T-helper 1 cell treated with Interleukin-12 subunit alpha and Interleukin-12 subunit beta and Interleukin-4 antibody, amounts not matched to agents 30 μg/mL and 1 μg/mL, for 36 hours (primary cell): ENCODE results near the gene CELA2A.
"Not testable (repeated sequence)": the region's sequence is repeated elsewhere in the genome, so short reads cannot be mapped to it uniquely, and the experiment has no call there.

Experiments used
- H3K27ac Mint-ChIP-seq: one replicate; pipeline ENCODE4 v1.8.0; 2021; ENCODE audit warnings: mild to moderate bottlenecking, mixed read lengths
- H3K27me3 Mint-ChIP-seq: one replicate; pipeline ENCODE4 v1.8.0; 2021; ENCODE audit warnings: low read depth, mixed read lengths
- H3K36me3 Mint-ChIP-seq: one replicate; pipeline ENCODE4 v1.8.0; 2021; ENCODE audit warnings: low read depth, mixed read lengths
- H3K4me1 Mint-ChIP-seq: one replicate; pipeline ENCODE4 v1.8.0; 2021; ENCODE audit warnings: low read depth, mixed read lengths
- H3K4me3 Mint-ChIP-seq: one replicate; pipeline ENCODE4 v1.8.0; 2021; ENCODE audit warnings: mild to moderate bottlenecking, moderate library complexity, mixed read lengths
- H3K9me3 Mint-ChIP-seq: one replicate; pipeline ENCODE4 v1.8.0; 2021; ENCODE audit warnings: mixed read lengths

Gene CELA2A

DNA sequence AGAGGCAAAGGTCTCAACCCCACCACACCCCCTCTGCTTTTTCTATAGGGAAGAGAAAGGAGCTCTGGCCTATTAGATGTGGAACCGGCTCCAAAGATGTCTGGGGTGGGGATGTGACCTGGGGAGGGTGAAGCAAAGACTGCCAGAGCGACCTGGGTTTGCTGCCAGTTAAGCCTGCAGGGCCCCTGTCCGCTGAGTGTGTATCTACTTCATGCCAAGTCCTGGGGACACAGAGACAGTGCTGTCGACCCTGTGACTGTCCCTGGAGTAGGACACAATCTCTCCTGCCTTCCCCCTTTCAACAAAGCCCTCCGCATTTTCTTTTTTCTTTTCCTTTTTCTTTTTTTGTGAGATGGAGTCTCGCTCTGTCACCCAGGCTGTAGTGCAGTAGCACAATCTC, 25.9 kb downstream of the CELA2A start:
- peaks cover 17% of the 10 kb centered on the region for H3K36me3 Mint-ChIP-seq
- not testable (repeated sequence) for H3K27me3 Mint-ChIP-seq, H3K4me1 Mint-ChIP-seq, H3K4me3 Mint-ChIP-seq, H3K9me3 Mint-ChIP-seq, H3K27ac Mint-ChIP-seq

DNA sequence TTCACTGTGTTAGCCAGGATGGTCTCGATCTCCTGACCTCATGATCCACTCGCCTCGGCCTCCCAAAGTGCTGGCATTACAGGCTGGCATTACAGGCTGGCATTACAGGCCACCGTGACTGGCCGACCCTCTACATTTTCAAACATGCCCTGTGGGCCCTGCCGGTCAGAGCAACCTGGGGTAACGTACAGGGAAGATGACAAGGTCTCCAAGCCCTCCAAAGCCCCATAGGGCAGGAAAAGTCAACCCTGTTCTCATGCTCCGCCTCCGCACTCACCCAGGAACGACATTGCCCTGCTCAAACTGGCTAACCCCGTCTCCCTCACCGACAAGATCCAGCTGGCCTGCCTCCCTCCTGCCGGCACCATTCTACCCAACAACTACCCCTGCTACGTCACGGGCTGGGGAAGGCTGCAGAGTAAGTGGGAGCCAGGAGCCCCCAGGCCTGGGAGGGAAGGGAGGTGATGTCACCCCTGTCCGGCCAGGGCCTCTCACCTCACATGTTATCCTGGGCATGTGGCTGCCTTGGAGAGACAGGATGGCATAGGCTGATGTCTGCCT, 26.5 kb downstream of the CELA2A start:
- H3K27ac Mint-ChIP-seq, H3K4me1 Mint-ChIP-seq, H3K27me3 Mint-ChIP-seq, H3K4me3 Mint-ChIP-seq, H3K9me3 Mint-ChIP-seq: not testable (repeated sequence)
- H3K36me3 Mint-ChIP-seq, result peaks cover 17% of the 10 kb centered on the region

DNA sequence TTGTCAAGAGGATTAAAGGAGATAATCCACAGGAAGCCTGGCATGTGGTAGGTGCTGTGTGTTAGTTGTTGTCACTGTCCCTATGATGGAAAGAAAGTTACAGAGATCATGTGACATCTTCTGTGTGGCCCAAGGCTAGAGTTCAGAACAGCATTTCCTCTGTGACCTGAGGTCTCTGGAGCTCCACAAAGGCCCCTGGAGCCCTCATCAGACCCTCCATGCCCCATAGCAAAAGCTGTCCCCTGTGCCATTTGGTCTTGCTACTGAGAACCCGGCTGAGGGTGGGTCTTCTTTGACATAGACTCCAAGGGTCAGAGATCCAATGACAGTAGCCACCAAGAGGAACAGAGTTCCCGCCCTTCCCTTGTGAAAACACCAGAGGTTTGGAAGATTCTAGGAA, 27.4 kb downstream of the CELA2A start:
- Mint-ChIP-seq H3K9me3 (no peaks in the 10 kb centered on the region), H3K27ac (no peak overlapping the region), H3K36me3 (peaks cover 19% of the 10 kb centered on the region)

DNA sequence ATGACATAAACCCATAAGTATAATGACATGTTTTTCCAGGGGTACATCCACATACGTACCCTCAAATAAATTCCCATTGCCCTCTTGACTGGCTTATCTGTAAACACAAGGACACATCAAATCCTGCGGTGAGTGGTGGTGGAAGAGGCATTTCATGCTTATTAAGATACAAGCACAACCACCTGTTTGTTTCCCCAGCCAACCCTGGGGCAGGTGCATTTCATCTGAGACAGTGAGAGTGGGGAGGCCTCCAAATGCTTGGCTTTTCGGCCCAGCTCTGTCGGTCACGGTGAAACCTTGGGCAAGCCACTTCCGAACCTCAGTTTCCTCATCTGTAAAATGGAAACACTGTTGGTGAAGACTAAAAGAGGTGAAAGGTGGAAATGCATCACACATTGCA, 27.9 kb downstream of the CELA2A start:
- H3K36me3 Mint-ChIP-seq, result peaks cover 19% of the 10 kb centered on the region
- H3K27me3 Mint-ChIP-seq, H3K4me3 Mint-ChIP-seq, H3K4me1 Mint-ChIP-seq, H3K27ac Mint-ChIP-seq, H3K9me3 Mint-ChIP-seq: not testable (repeated sequence)

More for the DNA sequence above, 27.4 kb downstream of the CELA2A start:
- Mint-ChIP-seq H3K4me1 (no peaks in the 10 kb centered on the region), H3K4me3 (no peak overlapping the region), H3K27me3 (no peaks in the 10 kb centered on the region)

DNA sequence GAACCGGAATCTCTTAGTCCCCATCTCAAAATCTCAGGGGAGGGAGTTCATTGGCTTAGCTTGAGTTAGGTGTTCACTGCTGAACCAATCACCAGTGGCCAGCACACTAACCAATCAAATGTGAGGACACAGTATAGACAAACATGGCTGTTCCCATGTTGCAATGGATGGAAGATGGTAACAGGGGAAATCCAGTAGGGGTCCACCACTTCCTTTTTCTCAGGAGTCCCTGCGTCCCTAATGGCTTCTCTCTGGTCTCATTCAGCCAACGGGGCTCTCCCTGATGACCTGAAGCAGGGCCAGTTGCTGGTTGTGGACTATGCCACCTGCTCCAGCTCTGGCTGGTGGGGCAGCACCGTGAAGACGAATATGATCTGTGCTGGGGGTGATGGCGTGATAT, 29.1 kb downstream of the CELA2A start:
- H3K4me1 Mint-ChIP-seq, result peaks cover 3% of the 10 kb centered on the region

DNA sequence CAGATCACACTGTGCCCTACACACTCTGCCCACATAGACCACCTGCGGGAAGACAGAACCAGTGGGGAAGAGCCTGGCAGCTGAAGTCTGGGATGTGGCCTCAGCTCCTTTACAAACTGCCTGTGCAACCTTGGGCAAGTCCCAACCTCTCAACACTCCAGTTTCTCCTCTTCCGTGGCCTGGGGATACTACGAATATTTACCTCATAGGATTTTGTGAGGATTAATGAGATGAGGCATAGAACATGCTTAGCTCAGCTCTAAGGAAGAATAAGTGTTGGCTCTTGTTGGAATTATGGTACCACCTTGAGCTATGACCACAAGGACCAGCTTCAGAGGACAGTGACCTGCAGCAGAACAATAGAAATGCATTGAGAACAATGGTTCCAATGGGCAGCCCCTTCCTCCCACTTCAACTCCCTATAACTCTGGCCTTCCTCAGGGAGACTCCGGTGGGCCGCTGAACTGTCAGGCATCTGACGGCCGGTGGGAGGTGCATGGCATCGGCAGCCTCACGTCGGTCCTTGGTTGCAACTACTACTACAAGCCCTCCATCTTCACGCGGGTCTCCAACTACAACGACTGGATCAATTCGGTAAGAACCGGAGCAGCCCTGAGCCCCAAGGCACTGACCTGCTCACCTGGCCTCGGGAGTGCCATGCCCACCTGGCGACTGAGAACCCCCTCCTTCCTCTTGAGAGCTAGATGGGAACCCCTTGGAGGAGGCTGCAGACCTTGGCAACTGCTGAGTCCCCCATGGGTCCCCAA, 30.5 kb downstream of the CELA2A start:
- H3K4me1 Mint-ChIP-seq, H3K27me3 Mint-ChIP-seq, H3K9me3 Mint-ChIP-seq, H3K4me3 Mint-ChIP-seq, H3K27ac Mint-ChIP-seq: not testable (repeated sequence)
- peaks cover 28% of the 10 kb centered on the region for H3K36me3 Mint-ChIP-seq

More for the DNA sequence above, 29.1 kb downstream of the CELA2A start:
- Mint-ChIP-seq H3K27ac (no peak overlapping the region), H3K4me3 (no peak overlapping the region), H3K9me3 (no peaks in the 10 kb centered on the region), H3K36me3 (peaks cover 25% of the 10 kb centered on the region), H3K27me3 (no peaks in the 10 kb centered on the region)

DNA sequence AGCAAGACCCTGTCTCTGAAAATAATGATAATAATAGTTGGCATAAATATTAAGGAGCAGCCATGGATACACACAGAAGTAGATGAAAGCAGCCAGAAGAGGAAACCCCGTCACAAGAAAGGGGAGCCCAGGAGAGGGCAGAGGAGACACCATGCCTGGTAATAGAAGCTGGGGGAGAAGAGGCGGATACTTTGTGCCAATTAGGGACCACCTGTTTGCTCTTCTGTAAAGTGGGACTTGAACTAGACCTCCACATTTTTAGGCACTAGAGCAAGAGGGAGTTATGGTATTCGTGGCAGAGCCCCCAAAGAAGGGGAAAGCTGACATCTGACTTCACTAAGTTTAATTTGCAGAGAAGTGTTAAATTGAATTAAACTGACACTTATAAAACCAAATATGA, 31.8 kb downstream of the CELA2A start:
- H3K4me3 Mint-ChIP-seq, result no peak overlapping the region
- H3K27ac Mint-ChIP-seq, result no peak overlapping the region

DNA sequence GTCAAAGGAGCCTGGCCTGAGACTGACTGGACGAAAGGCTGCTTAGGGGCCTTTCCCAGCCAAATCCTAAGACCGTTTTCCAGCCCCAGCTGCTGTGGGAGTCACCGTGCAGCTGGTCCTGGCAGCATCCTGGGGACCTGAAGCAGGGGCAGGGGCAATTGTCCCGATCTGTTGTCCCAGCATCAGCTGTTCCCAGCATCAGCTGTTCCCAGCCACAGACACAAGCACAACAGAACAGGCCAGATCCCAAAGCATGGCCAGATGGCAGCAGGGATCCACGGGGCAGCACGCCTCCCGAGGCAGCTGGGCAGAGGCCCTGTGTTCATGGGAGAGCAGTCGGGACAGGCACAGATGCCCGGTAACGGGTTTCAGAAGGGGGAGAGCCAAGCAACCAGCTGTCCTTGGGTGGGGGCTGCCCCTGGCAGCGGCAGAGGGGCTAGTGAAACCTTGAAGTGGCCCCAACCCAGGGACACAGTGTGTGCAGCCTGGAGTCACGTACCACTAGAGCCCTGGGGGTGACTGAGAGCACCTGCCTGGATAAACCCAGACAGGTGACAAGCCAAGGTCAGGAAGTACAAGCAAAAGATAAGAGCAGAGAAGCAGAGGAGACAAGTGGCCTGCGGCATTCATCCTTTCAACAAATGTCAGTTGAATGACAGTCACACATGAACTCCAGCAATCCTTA, 32.7 kb downstream of the CELA2A start:
- Mint-ChIP-seq H3K4me1 (peaks cover 7% of the 10 kb centered on the region), H3K36me3 (peaks cover 30% of the 10 kb centered on the region), H3K4me3 (no peak overlapping the region), H3K27me3 (no peaks in the 10 kb centered on the region), H3K9me3 (no peaks in the 10 kb centered on the region), H3K27ac (no peak overlapping the region)

More for the DNA sequence above, 31.8 kb downstream of the CELA2A start:
- H3K9me3 Mint-ChIP-seq, result no peaks in the 10 kb centered on the region
- H3K4me1 Mint-ChIP-seq, result peaks cover 7% of the 10 kb centered on the region
- H3K27me3 Mint-ChIP-seq, result no peaks in the 10 kb centered on the region
- H3K36me3 Mint-ChIP-seq, result peaks cover 30% of the 10 kb centered on the region

DNA sequence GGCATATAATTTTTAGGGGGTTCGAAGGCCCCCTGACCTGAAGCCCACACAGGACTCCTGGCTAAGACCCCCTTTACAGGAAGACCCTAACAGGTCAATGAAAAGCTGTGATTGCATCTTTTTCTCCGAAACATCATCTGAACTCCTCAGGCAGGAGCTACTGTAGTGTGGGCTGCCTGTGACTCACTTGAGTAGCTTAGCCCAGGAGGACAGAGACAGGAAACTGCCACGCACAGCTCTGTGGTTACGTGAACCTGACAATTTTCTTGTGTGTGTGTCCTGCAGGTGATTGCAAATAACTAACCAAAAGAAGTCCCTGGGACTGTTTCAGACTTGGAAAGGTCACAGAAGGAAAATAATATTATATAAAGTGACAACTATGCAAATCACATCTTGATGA, 34.5 kb downstream of the CELA2A start:
- H3K4me3 Mint-ChIP-seq, H3K27ac Mint-ChIP-seq, H3K27me3 Mint-ChIP-seq, H3K9me3 Mint-ChIP-seq, H3K4me1 Mint-ChIP-seq: not testable (repeated sequence)
- H3K36me3 Mint-ChIP-seq, result peaks cover 29% of the 10 kb centered on the region

DNA sequence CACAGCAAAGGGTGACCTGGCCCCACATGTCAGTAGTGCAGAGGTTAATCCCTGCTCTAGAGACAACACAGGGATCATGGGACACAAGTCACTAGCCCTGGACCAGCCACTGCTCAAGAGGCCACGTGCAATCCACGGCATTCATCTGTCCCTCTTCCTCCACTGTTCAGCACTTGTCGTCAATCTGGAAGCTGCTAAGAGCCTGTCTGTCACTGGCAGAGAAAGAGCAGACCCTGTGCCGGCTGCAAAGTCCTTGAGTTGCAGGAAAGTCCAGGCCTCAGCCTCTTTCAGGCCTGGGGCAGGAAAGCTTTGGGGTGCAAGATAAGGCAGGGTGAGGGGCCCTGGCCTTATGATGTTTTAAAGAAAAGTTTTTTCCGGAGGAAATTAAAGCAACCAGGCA, 36.1 kb downstream of the CELA2A start:
- Mint-ChIP-seq H3K9me3 (no peaks in the 10 kb centered on the region), H3K4me1 (peaks cover 7% of the 10 kb centered on the region), H3K27me3 (no peaks in the 10 kb centered on the region), H3K27ac (no peak overlapping the region), H3K4me3 (no peak overlapping the region), H3K36me3 (peaks cover 18% of the 10 kb centered on the region)

DNA sequence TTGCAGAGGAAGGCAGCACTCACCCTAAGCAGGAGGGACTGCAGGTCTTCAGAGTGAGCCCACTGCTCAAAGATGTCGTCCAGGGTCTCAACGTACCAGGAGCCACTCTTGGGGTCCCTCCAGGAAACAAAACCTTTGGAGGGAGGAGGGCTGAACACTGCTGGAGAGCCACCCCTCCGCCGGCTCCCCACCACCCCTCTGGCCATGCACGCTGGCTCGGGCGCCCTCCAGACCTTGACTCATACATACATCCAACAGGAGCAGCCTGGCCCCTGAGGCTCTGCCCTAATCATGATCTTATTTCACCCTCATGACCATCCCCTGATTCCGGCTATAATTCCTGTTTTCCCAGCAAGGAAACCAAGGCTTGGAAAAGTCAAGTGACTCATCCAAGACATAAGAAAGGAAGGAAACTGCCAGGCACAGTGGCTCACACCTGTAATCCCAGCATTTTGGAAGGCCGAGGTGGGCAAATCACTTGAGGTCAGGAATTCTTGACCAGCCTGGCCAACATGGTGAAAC, 37.4 kb downstream of the CELA2A start:
- Mint-ChIP-seq H3K27ac (no peak overlapping the region), H3K4me3 (no peak overlapping the region), H3K9me3 (no peaks in the 10 kb centered on the region), H3K36me3 (peaks cover 19% of the 10 kb centered on the region), H3K4me1 (peaks cover 7% of the 10 kb centered on the region), H3K27me3 (no peaks in the 10 kb centered on the region)

DNA sequence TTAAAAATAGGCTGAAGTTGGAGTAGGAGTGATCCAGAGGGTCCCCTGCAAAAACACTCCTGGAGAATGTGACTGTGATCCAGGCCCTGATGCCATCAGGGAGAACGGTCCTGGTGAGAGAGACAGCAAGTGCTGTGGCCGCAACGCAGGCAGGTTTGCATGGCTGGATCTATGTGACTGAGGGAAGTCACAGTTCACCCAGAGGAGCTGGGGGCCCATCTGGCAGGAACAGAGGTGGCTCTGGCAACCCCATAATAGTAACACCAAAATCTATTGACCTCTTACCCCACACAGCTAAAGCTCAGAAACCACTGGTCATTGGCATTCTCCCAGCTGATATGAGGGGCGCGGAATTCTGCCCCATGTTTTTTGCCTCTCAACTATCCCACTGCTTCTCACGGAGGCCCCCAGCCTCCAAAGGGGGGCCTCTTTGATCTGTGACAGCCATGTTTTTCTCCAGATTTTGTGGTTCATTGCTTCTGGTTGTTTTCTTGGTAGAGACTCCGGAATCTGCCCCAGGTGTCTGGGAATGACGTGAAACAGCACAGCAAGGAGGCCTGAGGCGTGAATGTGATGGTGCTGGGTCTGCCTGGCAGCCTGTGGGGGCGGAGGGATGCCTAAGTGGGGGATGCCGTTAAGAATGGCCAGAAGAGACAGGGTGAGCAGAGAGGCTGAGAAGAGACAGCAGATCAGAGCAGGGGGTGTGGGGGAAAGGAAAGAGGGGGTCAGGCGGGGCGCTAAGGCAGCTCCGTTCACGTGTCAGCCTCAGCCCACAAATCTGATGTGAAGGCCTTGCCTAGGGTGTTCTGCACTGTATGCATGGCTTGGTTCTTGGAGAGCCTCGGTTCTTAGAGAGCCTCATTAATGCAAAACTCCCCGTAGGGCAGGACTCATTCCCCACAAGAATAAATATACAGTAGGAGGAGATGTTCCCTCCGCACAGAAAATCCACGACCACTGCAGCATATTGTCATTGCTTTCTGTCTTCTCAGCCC, 43.9 kb downstream of the CELA2A start:
- H3K4me3 Mint-ChIP-seq, result no peak overlapping the region
- no peaks in the 10 kb centered on the region for H3K9me3 Mint-ChIP-seq
- no peaks in the 10 kb centered on the region for H3K27me3 Mint-ChIP-seq
- no peaks in the 10 kb centered on the region for H3K4me1 Mint-ChIP-seq
- H3K36me3 Mint-ChIP-seq, result peaks cover 17% of the 10 kb centered on the region
- no peak overlapping the region for H3K27ac Mint-ChIP-seq

DNA sequence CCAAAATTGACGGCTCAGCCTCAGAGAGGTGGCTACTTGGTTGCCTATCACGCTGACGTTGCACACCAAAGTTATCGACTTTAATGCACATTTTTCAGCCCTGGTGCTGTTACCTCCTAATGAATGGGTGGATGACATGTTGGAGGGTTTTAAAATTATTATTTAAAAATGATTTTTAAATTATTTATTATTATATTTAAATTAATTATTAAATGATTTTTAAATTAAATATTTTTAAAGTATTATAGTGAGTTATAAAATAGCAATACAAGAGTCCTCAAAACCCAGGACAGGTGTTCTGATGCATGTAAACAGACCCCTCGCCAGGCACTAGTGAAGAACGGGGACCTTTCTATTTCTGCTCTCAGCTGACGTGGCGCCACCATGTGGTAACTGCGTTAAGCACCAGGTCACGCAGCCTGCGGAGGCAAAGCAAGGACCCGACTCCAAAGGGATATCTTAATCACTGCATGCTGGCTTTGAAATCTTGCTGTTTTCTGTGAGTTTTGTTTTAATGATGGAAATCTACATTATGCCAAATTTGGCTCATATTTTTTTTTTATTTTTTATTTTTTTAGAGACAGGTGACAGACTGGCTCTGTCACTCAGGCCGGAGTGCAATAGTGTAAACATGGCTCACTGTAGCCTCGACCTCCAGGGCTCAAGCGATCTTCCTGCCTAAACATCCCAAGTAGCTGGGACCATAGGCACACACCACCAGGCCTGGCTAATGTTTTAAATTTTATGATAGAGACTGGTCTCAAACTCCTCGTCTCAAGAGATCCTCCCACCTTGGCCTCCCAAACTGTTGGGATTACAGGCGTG, 44.9 kb downstream of the CELA2A start:
- H3K4me1 Mint-ChIP-seq, result no peaks in the 10 kb centered on the region
- peaks cover 14% of the 10 kb centered on the region for H3K36me3 Mint-ChIP-seq
- H3K27ac Mint-ChIP-seq, result no peak overlapping the region
- H3K4me3 Mint-ChIP-seq, result no peak overlapping the region
- H3K9me3 Mint-ChIP-seq, result no peaks in the 10 kb centered on the region
- H3K27me3 Mint-ChIP-seq, result no peaks in the 10 kb centered on the region
